Lung (tissue), 12 donors: ENCODE measurements around the gene YAP1. TPM values are rescaled to one million over a fixed set of nuclear protein-coding genes. Genes with fewer than 3 reads are reported as not detected.
A peak's percentile ranks its signal among the peaks of the same experiment; 100 is the strongest.

Experiments
- ATAC-seq: fragments of 200-7000 bp; cut with Tn5 transposase; one replicate; pipeline ENCODE4 v1.9.1; 2020; ENCODE audit warnings: moderate number of reproducible peaks; ENCODE audit not compliant: insufficient read depth, low FRiP score
- DNase-seq, 3 donors: peaks; one replicate each; pipeline ENCODE4 v3.0.0-alpha.2; 2013 to 2017
- H3K27ac ChIP-seq, 2 donors: one replicate each; pipeline ENCODE4 v1.5.1; 2013; ENCODE audit warnings: mild to moderate bottlenecking in 2 of 2, moderate library complexity in 2 of 2, control low read depth in 1 of 2, inconsistent platforms in 1 of 2, low read depth in 1 of 2, low read length in 1 of 2
- H3K27me3 ChIP-seq, 3 donors: one replicate each; pipeline ENCODE4 v1.5.1; 2013; ENCODE audit warnings: low read length in 2 of 3; ENCODE audit not compliant: control insufficient read depth in 3 of 3, insufficient read depth in 3 of 3
- H3K36me3 ChIP-seq, 4 donors: one replicate each; pipeline ENCODE4 v1.5.1; 2013; ENCODE audit warnings: low read length in 4 of 4, mild to moderate bottlenecking in 1 of 4, moderate library complexity in 1 of 4; ENCODE audit not compliant: control insufficient read depth in 4 of 4, insufficient read depth in 4 of 4
- H3K4me1 ChIP-seq, 5 donors: one replicate each; pipeline ENCODE4 v1.5.1; 2013; ENCODE audit warnings: low read length in 5 of 5, mild to moderate bottlenecking in 2 of 5, moderate library complexity in 1 of 5; ENCODE audit not compliant: control insufficient read depth in 5 of 5, insufficient read depth in 5 of 5
- H3K4me3 ChIP-seq: one replicate; pipeline ENCODE4 v1.5.1; 2013; ENCODE audit warnings: mild to moderate bottlenecking, control low read depth, moderate library complexity
- H3K9ac ChIP-seq, 2 donors: one replicate each; pipeline ENCODE4 v1.5.1; 2013; ENCODE audit warnings: low read length in 2 of 2, control low read depth in 1 of 2; ENCODE audit not compliant: insufficient read depth in 1 of 2
- H3K9me3 ChIP-seq, 4 donors: one replicate each; pipeline ENCODE4 v1.5.1; 2013; ENCODE audit warnings: low read length in 3 of 4, mild to moderate bottlenecking in 1 of 4, moderate library complexity in 1 of 4; ENCODE audit not compliant: control insufficient read depth in 4 of 4, insufficient read depth in 3 of 4
- CTCF ChIP-seq: IDR thresholded peaks from 2 replicates; pipeline ENCODE4 v1.5.1; 2012; ENCODE audit warnings: mild to moderate bottlenecking; ENCODE audit errors: control extremely low read depth, extremely low read depth
- WGBS, 2 donors: extraction: QIAGEN DNeasy Blood & Tissue Kit; methylation state at CpG; one replicate each; pipeline ENCODE4 v1.1.7; 2013; 5-methylcytosine and 5-hydroxymethylcytosine counted together
- polyA plus RNA-seq, 2 donors: library from polyadenylated mRNA; stranded (reverse); fragments of 200-250 nt; gene quantifications; one replicate each; pipeline ENCODE4 v1.2.1, GENCODE V29; 2013
- total RNA-seq, 2 donors: library from RNA; depleted of rRNA in 1 of 2; stranded (reverse); fragments of >200 nt in 1 of 2; gene quantifications; one replicate each; pipeline ENCODE4 v1.2.1, GENCODE V29; 2014 to 2021
- donor health status: control.
- donor health status: control.
- donor health status: Bipolar disorder and iron deficiency.
- donor health status: healthy.
- donor health status: DM: yes; HTN: yes; CAD: no.

The YAP1 gene
- total and polyA plus RNA-seq, 4 donors: 29.5 to 257 (median 80.4) TPM

DNA sequence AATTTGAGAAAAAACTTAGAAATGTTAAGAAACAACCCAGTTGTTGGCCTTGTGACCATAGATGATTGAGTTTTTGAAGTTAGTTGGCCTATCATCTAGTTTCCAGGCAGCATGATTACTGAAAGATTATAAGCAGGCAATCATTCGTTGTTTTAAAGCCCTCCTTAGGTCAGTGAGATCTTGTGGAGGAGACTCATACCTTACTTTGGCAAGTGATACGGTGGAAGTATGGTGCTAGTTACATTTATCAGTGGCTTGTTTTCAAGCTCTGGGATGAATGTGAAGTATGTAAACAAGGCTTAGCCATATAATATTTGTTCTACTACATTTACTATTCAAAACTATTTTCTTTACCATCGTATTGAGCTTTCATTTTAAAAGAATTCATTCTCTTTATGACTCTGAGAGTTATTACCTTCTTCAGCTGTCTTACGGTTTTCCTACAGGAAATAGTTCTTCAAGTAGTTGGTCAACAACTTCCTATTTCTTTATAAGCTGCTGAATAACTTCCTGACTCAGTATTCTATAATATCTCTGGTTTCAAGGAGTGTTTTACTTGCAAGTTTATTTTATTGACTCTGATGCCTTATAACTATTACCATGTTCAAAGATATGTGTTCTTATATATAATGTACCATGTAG lies 7.3 kb downstream of the YAP1 start:
- Histone ChIP-seq H3K36me3 (peaks cover 0 to 41% (median 0%) of the 10 kb centered on the region in 4 donors), H3K9ac (peak overlapping the region in 1 of 2 donors; percentile 58), H3K27me3 (no peaks in the 10 kb centered on the region), H3K4me1 (peaks cover 5 to 73% (median 21%) of the 10 kb centered on the region in 5 donors), H3K4me3 (no peak overlapping the region), H3K9me3 (no peaks in the 10 kb centered on the region), H3K27ac (no peak overlapping the region)
- no peak for TF ChIP-seq CTCF
- no peak for DNase-seq
- 12 to 23% methylated on average over 4 of the region's 4 CpGs for WGBS, 2 donors
- no peak for ATAC-seq

- DNase-seq (peak in 1 of 3 donors; percentile 54), ATAC-seq (no peak)
- no peak for TF ChIP-seq CTCF
- peaks cover 0 to 41% (median 0%) of the 10 kb centered on the region in 4 donors for H3K36me3 ChIP-seq
- no peaks in the 10 kb centered on the region for H3K27me3 ChIP-seq
- H3K9ac ChIP-seq: no peak overlapping the region
- H3K9me3 ChIP-seq: no peaks in the 10 kb centered on the region
- H3K27ac ChIP-seq: no peak overlapping the region
- H3K4me1 ChIP-seq: peaks cover 5 to 63% (median 20%) of the 10 kb centered on the region in 5 donors
- WGBS, 2 donors: 36 to 48% methylated on average over 3 of the region's 3 CpGs
- no peak overlapping the region for H3K4me3 ChIP-seq
Measured at GRCh38 chr11:102118937-102119336, 8.7 kb downstream of the YAP1 start.

- ATAC-seq: no peak
- TF ChIP-seq CTCF: no peak
- Histone ChIP-seq H3K4me3 (no peak overlapping the region), H3K4me1 (peaks cover 3 to 52% (median 20%) of the 10 kb centered on the region in 5 donors), H3K36me3 (peaks cover 0 to 38% (median 2%) of the 10 kb centered on the region in 4 donors), H3K9me3 (no peaks in the 10 kb centered on the region), H3K27me3 (no peaks in the 10 kb centered on the region), H3K27ac (no peak overlapping the region), H3K9ac (peak overlapping the region in 1 of 2 donors; percentile 17)
- DNase-seq: peak in 1 of 3 donors; percentile 55
- 37 to 40% methylated on average over 4 of the region's 4 CpGs for WGBS, 2 donors
Measured at GRCh38 chr11:102119997-102120396, 9.8 kb downstream of the YAP1 start.
